ENCODE results near the gene ADAMTS12. TPM values are rescaled to one million over a fixed set of nuclear protein-coding genes. Genes with fewer than 3 reads are reported as not detected.

ADAMTS12 gene
- total RNA-seq, 4 donors from 2014 or later = 2.3 to 6.0 (median 4.2) TPM

DNA sequence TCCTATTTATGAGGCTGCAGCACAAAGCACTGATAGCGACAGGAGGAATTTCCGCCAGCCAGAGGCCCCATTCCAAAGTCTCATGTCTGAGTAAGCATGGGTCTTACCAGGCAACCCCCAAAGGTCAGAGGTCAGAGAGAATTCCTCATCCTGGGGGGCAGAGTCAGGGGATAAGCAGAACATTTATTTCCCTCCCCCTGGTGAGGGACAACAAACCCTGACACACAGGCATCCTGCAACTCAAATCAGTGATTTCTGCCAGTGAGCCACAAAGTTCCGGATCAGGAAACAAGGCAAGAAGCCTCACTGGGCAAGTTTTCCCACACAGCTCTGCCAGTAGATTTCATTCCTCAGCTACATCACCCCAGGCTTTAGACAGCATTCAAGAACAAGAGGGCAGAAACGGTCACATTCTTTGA is 37.0 kb downstream of the ADAMTS12 start:
- Histone ChIP-seq H3K27me3 (no peaks in the 10 kb centered on the region), H3K4me1 (peaks cover 0 to 44% (median 38%) of the 10 kb centered on the region in 4 donors), H3K36me3 (no peaks in the 10 kb centered on the region), H3K9me3 (no peaks in the 10 kb centered on the region), H3K4me3 (no peak overlapping the region), H3K27ac (replicated peaks in 1 of 4) (no peak overlapping the region)
- DNase-seq (ENCODE audit: extremely low spot score) = no peak
- 55% methylated on average over 4 of the region's 4 CpGs for WGBS
- TF ChIP-seq, protein P1, sequence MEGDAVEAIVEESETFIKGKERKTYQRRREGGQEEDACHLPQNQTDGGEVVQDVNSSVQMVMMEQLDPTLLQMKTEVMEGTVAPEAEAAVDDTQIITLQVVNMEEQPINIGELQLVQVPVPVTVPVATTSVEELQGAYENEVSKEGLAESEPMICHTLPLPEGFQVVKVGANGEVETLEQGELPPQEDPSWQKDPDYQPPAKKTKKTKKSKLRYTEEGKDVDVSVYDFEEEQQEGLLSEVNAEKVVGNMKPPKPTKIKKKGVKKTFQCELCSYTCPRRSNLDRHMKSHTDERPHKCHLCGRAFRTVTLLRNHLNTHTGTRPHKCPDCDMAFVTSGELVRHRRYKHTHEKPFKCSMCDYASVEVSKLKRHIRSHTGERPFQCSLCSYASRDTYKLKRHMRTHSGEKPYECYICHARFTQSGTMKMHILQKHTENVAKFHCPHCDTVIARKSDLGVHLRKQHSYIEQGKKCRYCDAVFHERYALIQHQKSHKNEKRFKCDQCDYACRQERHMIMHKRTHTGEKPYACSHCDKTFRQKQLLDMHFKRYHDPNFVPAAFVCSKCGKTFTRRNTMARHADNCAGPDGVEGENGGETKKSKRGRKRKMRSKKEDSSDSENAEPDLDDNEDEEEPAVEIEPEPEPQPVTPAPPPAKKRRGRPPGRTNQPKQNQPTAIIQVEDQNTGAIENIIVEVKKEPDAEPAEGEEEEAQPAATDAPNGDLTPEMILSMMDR (IDR thresholded peaks at IDR 0.05) = no peak
- TF ChIP-seq EP300 (IDR thresholded peaks at IDR 0.05) = no peak
- no peak for TF ChIP-seq POLR2A (IDR thresholded peaks at IDR 0.05; ENCODE audit: low read depth)
- TF ChIP-seq POLR2AphosphoS5 (IDR thresholded peaks at IDR 0.05) = no peak
- intact Hi-C loops (cut with DNase I) = no loop called here

DNA sequence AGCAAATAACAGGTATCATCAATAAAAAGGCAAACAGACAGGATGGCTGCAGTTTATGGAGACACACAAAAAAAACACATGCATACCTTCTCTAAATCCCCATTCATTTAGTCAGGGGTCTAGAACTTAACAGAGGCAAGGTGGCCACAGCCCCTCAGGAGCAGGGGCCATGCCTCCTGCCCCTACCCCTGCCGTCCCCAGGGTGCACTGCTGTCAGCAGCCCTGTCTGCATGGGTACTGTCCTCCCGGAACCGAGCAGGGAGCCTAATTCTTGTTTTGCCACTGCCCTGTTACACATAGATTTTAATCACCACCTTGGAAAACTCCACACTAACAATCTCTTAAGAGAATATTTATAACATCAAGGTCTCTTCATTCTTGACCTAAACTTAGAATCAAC is 39.0 kb downstream of the ADAMTS12 start:
- WGBS = 60% methylated on average over 3 of the region's 3 CpGs

DNA sequence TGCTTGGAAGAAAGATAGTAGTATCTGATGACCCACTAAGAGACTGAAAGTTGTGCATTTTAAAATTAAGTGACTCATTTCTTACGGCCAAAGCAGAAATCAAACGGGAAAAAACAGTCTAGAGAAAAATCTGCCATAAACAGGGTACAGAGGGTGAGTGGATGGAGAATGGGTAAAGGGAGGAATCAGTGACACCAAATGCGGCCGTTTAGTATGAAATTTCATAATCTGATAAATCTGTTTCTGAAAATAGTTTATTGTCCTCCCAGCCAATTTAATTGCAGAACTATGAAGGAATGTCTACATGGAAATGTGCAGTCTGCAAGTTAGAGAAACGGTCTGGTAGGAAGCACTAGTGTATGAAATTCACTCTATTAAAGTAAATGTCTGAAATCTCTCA is 39.5 kb downstream of the ADAMTS12 start:
- Histone ChIP-seq H3K27me3 (no peaks in the 10 kb centered on the region), H3K27ac (replicated peaks in 1 of 4) (peak overlapping the region in 1 of 4 donors; percentile 19), H3K4me1 (peaks cover 0 to 45% (median 36%) of the 10 kb centered on the region in 4 donors), H3K9me3 (no peaks in the 10 kb centered on the region), H3K4me3 (no peak overlapping the region), H3K36me3 (no peaks in the 10 kb centered on the region)
- WGBS = 35% methylated on average over 5 of the region's 5 CpGs
- intact Hi-C loops (cut with DNase I) = no loop called here
- TF ChIP-seq POLR2AphosphoS5 (IDR thresholded peaks at IDR 0.05) (no peak), EP300 (IDR thresholded peaks at IDR 0.05) (no peak), POLR2A (IDR thresholded peaks at IDR 0.05; ENCODE audit: low read depth) (no peak)
- TF ChIP-seq, protein P1 (IDR thresholded peaks at IDR 0.05) = no peak
- DNase-seq (ENCODE audit: extremely low spot score) = no peak

More for the DNA sequence above, 39.0 kb downstream of the ADAMTS12 start:
- H3K36me3 ChIP-seq = no peaks in the 10 kb centered on the region
- intact Hi-C loops (cut with DNase I) = no loop called here
- H3K27me3 ChIP-seq = no peaks in the 10 kb centered on the region
- no peak for TF ChIP-seq EP300 (IDR thresholded peaks at IDR 0.05)
- no peak for TF ChIP-seq POLR2A (IDR thresholded peaks at IDR 0.05; ENCODE audit: low read depth)
- TF ChIP-seq, protein P1 (IDR thresholded peaks at IDR 0.05) = no peak
- TF ChIP-seq POLR2AphosphoS5 (IDR thresholded peaks at IDR 0.05) = no peak
- H3K9me3 ChIP-seq = no peaks in the 10 kb centered on the region
- H3K4me3 ChIP-seq = no peak overlapping the region
- DNase-seq (ENCODE audit: extremely low spot score) = no peak
- H3K4me1 ChIP-seq = peaks cover 0 to 45% (median 36%) of the 10 kb centered on the region in 4 donors
- H3K27ac ChIP-seq (replicated peaks in 1 of 4) = no peak overlapping the region

DNA sequence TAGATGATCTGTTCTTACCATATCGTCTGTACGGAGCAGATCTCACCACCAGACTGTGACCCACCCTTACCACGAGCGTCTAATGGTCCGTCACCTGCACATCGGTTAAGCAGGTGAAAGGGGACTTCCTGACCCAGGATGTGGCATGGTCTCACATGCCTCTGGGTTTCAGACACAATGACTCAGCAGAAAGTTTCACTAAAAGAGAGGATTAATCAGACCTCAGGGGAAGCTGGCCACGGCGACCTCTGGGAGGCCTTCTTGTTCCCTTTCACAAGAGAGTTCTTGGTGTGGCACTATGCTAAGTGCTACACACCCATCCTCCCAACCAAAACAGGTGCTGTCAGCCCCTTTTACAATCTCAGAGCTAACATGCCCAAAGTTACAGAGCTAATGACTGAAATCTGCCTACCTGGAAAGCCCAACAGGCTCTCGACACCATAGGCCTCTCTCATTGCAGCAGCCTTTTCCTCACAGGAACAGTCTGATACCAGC is 41.6 kb downstream of the ADAMTS12 start:
- intact Hi-C loops (cut with DNase I) = no loop called here
- Histone ChIP-seq H3K27ac (replicated peaks in 1 of 4) (no peak overlapping the region), H3K4me3 (no peak overlapping the region), H3K36me3 (no peaks in the 10 kb centered on the region), H3K4me1 (peaks cover 0 to 45% (median 34%) of the 10 kb centered on the region in 4 donors), H3K27me3 (no peaks in the 10 kb centered on the region), H3K9me3 (no peaks in the 10 kb centered on the region)
- no peak for DNase-seq (ENCODE audit: extremely low spot score)
- TF ChIP-seq POLR2AphosphoS5 (IDR thresholded peaks at IDR 0.05) = no peak
- TF ChIP-seq, protein P1 (IDR thresholded peaks at IDR 0.05) = no peak
- no peak for TF ChIP-seq POLR2A (IDR thresholded peaks at IDR 0.05; ENCODE audit: low read depth)
- no peak for TF ChIP-seq EP300 (IDR thresholded peaks at IDR 0.05)
- 80% methylated on average over 9 of the region's 9 CpGs for WGBS

DNA sequence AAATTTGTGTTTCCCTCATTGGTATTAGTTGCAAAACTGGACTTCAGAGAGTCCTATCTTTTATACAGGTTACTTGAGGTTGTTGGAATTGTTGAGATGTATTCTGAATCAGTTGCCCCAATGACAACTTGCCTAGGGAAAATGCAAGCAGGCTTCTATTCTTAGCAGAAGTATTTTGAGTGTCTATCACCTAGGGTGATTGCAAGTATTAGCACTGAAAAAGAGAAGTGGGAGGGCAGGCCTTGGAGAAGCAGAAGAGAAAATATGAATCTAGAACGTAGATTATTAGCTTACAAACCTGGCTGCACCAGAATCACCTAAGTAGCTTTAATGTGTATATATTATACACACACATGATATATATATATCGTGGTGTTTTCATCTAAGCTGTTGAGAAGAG is 43.2 kb downstream of the ADAMTS12 start:
- H3K27me3 ChIP-seq = no peaks in the 10 kb centered on the region
- H3K36me3 ChIP-seq = no peaks in the 10 kb centered on the region
- H3K4me3 ChIP-seq = no peak overlapping the region
- H3K27ac ChIP-seq (replicated peaks in 1 of 4) = no peak overlapping the region
- DNase-seq (ENCODE audit: extremely low spot score) = no peak
- 88% methylated on average over 2 of the region's 2 CpGs for WGBS
- H3K4me1 ChIP-seq = peaks cover 0 to 29% (median 24%) of the 10 kb centered on the region in 4 donors
- intact Hi-C loops (cut with DNase I) = no loop called here
- no peaks in the 10 kb centered on the region for H3K9me3 ChIP-seq
- TF ChIP-seq, protein P1 (IDR thresholded peaks at IDR 0.05) = no peak
- no peak for TF ChIP-seq POLR2AphosphoS5 (IDR thresholded peaks at IDR 0.05)
- TF ChIP-seq POLR2A (IDR thresholded peaks at IDR 0.05; ENCODE audit: low read depth) = no peak
- TF ChIP-seq EP300 (IDR thresholded peaks at IDR 0.05) = no peak
